HuH-7 (cell line): ENCODE data around the gene CPNE8.

Experiments used
- DNase-seq: peaks from one replicate; pipeline ENCODE4 v3.0.0; 2011; ENCODE audit warnings: low spot score

CPNE8 gene

GRCh38 chr12:38905480-38906351, at the start of gene CPNE8:
TSS of gene CPNE8 (minus strand) at chr12:38905591. CDS start at chr12:38905534, 57 bp downstream.
- peak; percentile 68 for DNase-seq

GRCh38 chr12:38954238-38954873, 49.0 kb upstream of the CPNE8 start:
- DNase-seq, result no peak

- no peak for DNase-seq
Measured at GRCh38 chr12:38949363-38949762, 44.0 kb upstream of the CPNE8 start.

- DNase-seq, result no peak
Measured at GRCh38 chr12:38934686-38935085, 29.3 kb upstream of the CPNE8 start.

GRCh38 chr12:38934078-38934584, 28.7 kb upstream of the CPNE8 start:
- DNase-seq, result no peak

GRCh38 chr12:38932320-38932719, 26.9 kb upstream of the CPNE8 start:
- no peak for DNase-seq

- DNase-seq, result no peak
Measured at GRCh38 chr12:38931461-38931860, 26.1 kb upstream of the CPNE8 start.

- DNase-seq, result no peak
Measured at GRCh38 chr12:38930990-38931389, 25.6 kb upstream of the CPNE8 start.

GRCh38 chr12:38926501-38926900, 21.1 kb upstream of the CPNE8 start:
- DNase-seq, result no peak

GRCh38 chr12:38921025-38921677, 15.8 kb upstream of the CPNE8 start:
- peak; percentile 31 for DNase-seq

- DNase-seq, result no peak
Measured at GRCh38 chr12:38919191-38919590, 13.8 kb upstream of the CPNE8 start.

- no peak for DNase-seq
Measured at GRCh38 chr12:38915429-38916182, 10.2 kb upstream of the CPNE8 start.

- DNase-seq, result no peak
Measured at GRCh38 chr12:38912116-38912515, 6.7 kb upstream of the CPNE8 start.

GRCh38 chr12:38911611-38912010, 6.2 kb upstream of the CPNE8 start:
- DNase-seq, result peak; percentile 6

- DNase-seq, result no peak
Measured at GRCh38 chr12:38907201-38907923, 2.0 kb upstream of the CPNE8 start.

- peak; percentile 80 for DNase-seq
Measured at GRCh38 chr12:38906482-38907200, 1.2 kb upstream of the CPNE8 start.

GRCh38 chr12:38904537-38905479, 583 bp downstream of the CPNE8 start:
- DNase-seq, result peak; percentile 76

- DNase-seq, result no peak
Measured at GRCh38 chr12:38903596-38903995, 1.8 kb downstream of the CPNE8 start.

GRCh38 chr12:38898001-38898684, 7.2 kb downstream of the CPNE8 start:
- no peak for DNase-seq
